NCI-H345 (cell line): ENCODE data around the gene INF2.
"Not testable (repeated sequence)": the region's sequence is repeated elsewhere in the genome, so short reads cannot be mapped to it uniquely, and the experiment has no call there.

ENCODE experiments used
- DNase-seq: peaks from one replicate; lab custom pipeline; 2025; lab: John Stamatoyannopoulos, UW

INF2 gene

GRCh38 chr14:104689109-104689880, at the start of gene INF2:
Gene INF2 (plus strand): TSS chr14:104689618. CDS start chr14:104701366, 11,748 bp downstream.
- DNase-seq: peak; percentile 34

GRCh38 chr14:104639885-104640548, 49.4 kb upstream of the INF2 start:
- peak; percentile 72 for DNase-seq

GRCh38 chr14:104640681-104641080, 48.7 kb upstream of the INF2 start:
- no peak for DNase-seq

- DNase-seq: no peak
Observed at GRCh38 chr14:104641753-104642539, 47.5 kb upstream of the INF2 start.

- no peak for DNase-seq
Observed at GRCh38 chr14:104642540-104642868, 46.9 kb upstream of the INF2 start.

- DNase-seq: no peak
Observed at GRCh38 chr14:104643306-104643705, 46.1 kb upstream of the INF2 start.

- DNase-seq: no peak
Observed at GRCh38 chr14:104644091-104644635, 45.3 kb upstream of the INF2 start.

- no peak for DNase-seq
Observed at GRCh38 chr14:104644656-104645378, 44.6 kb upstream of the INF2 start.

GRCh38 chr14:104647467-104648043, 41.9 kb upstream of the INF2 start:
- no peak for DNase-seq

GRCh38 chr14:104650057-104650980, 39.1 kb upstream of the INF2 start:
- DNase-seq: peak; percentile 31

GRCh38 chr14:104650981-104651875, 38.2 kb upstream of the INF2 start:
- DNase-seq: no peak

- no peak for DNase-seq
Observed at GRCh38 chr14:104651876-104652260, 37.5 kb upstream of the INF2 start.

GRCh38 chr14:104652386-104652785, 37.0 kb upstream of the INF2 start:
- no peak for DNase-seq

GRCh38 chr14:104653130-104653920, 36.1 kb upstream of the INF2 start:
- DNase-seq: not testable (repeated sequence)

GRCh38 chr14:104654119-104654518, 35.3 kb upstream of the INF2 start:
- DNase-seq: no peak

GRCh38 chr14:104655128-104655848, 34.1 kb upstream of the INF2 start:
- no peak for DNase-seq

GRCh38 chr14:104656014-104656714, 33.3 kb upstream of the INF2 start:
- DNase-seq: no peak
